ENCODE results near the gene MRPS25.

The MRPS25 gene

DNA sequence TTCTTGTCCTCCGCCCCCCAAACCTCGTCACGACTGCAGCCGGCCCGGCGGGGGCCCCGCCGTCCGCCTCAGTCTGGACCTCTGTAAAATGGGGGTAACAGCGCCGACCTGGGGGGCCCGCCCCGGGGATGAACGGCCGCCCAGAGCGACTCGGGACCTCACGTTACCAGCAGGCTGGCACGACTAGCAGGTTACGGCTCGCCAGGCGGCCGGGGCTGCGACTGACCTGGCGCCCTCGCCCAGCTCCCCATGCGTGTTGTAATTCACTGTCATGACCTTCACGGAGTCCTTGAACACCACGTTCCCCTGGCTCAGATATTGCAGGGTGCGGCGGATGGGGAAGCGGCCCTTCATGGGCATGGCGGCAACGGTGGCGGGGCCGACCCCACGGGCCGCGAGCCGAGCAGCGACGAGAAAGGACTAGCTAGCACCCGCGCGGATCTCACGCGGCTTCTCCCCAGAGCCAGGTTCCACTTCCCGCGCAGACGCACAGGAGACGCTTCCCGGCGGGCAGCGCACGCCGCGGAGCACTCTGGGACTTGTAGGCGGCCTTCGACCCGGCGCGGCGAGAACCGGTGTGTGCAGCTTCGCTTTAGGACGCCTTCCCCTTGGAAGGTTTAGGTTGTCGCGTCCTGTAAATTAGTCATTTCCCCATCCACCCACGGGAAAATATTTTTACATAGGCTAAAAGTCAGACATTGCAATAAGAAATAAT is at the start of gene MRPS25:
Gene MRPS25, minus strand, starts transcription at position 481 of the 715 bp plus-strand sequence. Its CDS starts 121 bp downstream, at position 360.
- peak; percentile 80 for DNase-seq

GRCh38 chr3:15113884-15114283 is 48.8 kb upstream of the MRPS25 start:
- no peak for DNase-seq

GRCh38 chr3:15113471-15113870 is 48.4 kb upstream of the MRPS25 start:
- DNase-seq, result no peak

DNA sequence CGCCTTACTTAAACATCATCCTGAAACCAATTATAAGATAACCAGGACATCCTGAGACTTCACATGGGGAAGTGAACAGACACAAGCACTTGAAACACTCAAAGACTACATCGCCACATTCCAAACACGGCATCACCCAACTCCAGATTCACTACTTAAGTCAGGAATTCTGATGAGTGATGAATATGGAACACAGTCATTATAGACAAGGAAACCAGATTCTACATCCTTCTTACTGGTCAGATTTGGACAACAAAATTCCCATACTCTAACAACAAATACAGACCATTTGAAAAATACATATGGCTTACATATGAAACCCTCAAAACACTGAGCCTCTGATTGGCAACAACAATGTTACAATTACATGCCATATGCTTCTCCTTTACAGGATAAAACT is 46.9 kb upstream of the MRPS25 start:
- DNase-seq, result no peak

- no peak for DNase-seq
Measured at GRCh38 chr3:15110206-15110605, 45.1 kb upstream of the MRPS25 start.

GRCh38 chr3:15108869-15109268 is 43.8 kb upstream of the MRPS25 start:
- DNase-seq, result no peak

GRCh38 chr3:15108082-15108545 is 43.0 kb upstream of the MRPS25 start:
- DNase-seq, result peak; percentile 33

DNA sequence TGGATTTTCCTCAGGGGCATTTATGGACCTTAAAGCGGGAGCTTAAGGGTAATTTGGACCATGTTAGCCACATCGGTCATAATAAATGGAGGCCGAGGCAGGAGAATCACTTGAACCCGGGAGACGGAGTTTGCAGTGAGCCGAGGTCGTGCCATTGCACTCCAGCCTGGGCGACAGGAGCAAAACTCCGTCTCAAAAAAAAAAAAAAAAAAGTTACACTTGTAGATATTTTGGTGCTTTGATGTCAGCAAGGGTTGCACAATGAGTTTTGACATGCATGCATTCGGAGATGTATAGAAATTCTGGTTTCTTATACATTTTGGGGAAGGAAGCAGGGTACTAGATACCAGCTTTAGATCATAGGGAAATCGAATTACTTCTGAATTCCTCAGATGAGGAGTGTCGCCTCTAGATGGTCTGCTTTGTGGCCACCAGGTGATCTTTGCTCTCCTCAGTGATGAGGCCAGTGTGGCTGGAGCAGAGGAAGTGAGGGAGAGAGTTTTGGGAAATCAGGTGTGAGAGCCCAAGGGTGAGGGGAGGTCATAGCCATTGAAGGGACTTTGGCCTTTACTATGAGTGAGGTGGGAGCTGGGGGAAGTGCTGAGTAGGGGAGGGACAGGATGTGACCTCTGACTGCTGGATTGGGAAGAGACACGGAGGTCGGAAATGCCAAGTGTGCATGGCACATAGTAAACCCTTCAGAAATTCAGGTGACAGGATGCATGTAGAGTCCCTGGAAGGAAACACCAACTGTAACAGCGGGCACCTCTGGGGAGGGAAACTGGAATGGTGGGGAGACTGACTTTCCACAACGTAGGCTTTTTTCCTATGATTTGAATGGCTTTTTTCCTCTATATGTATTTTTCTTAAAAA is 42.2 kb upstream of the MRPS25 start:
- no peak for DNase-seq

- DNase-seq, result no peak
Measured at GRCh38 chr3:15102836-15103235, 37.7 kb upstream of the MRPS25 start.

DNA sequence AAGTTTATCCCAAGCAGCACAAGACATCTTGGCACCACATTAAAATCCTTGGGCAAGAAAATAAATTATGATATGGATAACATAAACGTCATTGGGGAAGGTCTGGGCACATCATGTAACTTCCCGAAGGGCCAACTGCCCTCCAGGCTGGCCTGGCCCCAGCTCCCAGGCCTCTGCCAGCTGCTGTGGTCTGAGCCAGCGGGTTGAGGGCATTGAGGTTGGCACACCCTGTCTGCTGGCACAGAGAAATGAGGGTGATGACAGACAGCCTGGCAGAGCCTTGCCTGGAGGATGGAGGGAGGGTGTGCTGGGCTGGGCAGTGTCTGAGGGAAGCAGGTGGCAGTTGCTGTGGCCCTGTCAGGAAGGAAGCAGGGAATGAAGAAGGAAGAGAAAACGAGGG is 37.1 kb upstream of the MRPS25 start:
- no peak for DNase-seq

- DNase-seq, result no peak
Measured at GRCh38 chr3:15099364-15100098, 34.4 kb upstream of the MRPS25 start.

DNA sequence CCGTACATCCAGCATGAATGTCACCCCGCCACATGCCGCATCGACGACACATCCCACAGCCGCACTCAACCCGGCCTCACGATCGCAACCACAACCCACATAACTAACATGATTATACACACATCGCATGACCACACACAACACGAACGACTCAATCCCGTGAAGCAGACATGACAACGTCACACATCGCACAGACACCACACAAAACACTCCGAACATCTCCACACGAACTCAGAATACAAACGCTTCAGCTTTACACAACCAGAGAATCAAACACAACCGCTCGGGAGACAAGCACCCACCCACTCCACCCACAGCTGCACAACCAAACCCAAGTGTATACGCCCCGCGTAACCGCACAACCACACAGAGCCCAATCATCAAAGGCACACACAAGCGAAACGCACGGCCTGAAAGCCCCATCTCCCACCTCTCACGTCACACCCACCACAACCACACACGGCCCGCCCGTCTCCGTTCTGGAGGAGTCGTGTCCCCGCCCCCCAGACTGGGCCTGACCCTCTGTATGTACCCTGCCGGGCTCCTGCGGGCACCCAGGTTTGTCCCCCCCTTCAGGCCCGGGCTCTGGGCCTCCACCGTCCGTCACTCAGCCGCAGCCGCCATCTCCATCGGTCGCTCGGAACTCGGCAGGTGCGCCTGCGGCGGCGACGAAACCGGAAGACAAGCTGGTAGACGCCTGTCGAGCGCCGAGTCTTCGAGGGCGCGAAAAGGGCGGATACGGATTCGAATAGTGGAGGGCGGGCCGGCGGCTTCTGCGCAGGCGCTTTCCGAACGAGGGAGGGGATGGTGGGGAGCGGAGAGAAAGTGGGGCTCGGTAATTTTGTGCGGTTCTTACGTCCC is 33.6 kb upstream of the MRPS25 start, which contains the start of gene RBSN:
Gene RBSN, minus strand, starts transcription at position 646 of the 861 bp plus-strand sequence. CDS start 3,028 bp downstream, outside the sequence.
- peak; percentile 92 for DNase-seq

DNA sequence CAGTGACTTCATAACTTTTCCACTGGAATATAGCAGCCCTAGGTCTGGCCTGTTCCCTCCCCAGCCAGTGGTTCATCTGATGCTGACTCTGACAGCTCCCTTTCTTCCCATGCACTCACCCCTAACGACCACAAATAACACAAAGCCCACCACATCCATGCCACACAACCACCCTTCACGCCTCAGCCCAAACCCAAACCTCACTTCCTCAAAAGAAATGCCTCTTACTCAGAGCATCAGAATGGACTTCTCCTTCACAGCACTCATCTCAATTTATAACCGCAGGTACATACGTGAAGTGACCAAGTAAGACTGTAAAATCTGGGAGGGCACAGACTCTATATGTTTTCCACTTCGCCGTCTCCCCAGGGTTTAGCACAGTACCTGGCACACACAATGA is 32.8 kb upstream of the MRPS25 start:
- DNase-seq, result no peak

GRCh38 chr3:15096046-15096445 is 30.9 kb upstream of the MRPS25 start:
- no peak for DNase-seq

GRCh38 chr3:15094187-15094875 is 29.2 kb upstream of the MRPS25 start:
- DNase-seq, result no peak

DNA sequence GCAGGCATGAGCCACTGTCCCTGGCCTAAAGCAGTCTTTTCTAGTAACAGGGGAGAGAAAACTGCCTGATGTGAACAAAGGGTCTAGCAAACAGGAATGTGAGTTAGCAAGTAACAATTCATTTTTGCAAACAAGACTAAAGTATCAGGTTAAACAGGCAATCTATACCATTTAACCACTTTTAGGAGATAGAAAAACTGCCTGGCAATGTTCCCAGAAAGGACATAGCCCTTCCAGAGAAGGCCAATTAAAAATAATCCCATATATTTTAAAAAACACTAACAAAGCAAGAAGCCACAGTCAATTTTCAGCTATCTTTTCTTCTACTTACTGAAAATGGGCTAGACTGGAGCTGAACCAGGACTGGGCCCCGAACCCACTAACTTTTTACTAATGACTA is 27.6 kb upstream of the MRPS25 start:
- no peak for DNase-seq

- DNase-seq, result no peak
Measured at GRCh38 chr3:15091575-15091974, 26.5 kb upstream of the MRPS25 start.

GRCh38 chr3:15089201-15089600 is 24.1 kb upstream of the MRPS25 start:
- DNase-seq, result no peak

- no peak for DNase-seq
Measured at GRCh38 chr3:15086699-15087098, 21.6 kb upstream of the MRPS25 start.

GRCh38 chr3:15086263-15086662 is 21.1 kb upstream of the MRPS25 start:
- no peak for DNase-seq

GRCh38 chr3:15083252-15083651 is 18.1 kb upstream of the MRPS25 start:
- DNase-seq, result no peak
